ENCODE data around the gene ACVR1.
"Not testable (repeated sequence)": the region's sequence is repeated elsewhere in the genome, so short reads cannot be mapped to it uniquely, and the experiment has no call there.

ACVR1 gene

DNA sequence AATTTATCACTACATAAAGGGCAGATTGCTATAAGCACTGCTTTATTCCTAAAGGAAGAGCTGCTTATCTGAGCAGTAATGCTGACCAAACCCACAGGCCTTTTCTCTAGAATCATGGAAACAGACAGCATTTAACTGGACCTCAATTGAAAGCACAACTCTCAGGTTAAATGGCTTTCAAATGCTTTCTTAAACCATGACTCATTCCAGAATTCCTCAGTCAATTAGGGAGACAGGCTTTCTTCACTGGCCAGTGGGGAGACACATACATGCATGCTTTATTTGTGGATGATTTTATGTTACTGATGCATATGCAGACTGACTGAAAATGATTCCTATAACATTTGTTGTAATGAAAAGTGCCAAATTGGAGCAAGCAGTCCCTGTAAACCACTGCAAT, 114.6 kb downstream of the ACVR1 start:
- DNase-seq (ENCODE audit: low read depth in 2 of 3, low spot score in 1 of 3) = no peak

DNA sequence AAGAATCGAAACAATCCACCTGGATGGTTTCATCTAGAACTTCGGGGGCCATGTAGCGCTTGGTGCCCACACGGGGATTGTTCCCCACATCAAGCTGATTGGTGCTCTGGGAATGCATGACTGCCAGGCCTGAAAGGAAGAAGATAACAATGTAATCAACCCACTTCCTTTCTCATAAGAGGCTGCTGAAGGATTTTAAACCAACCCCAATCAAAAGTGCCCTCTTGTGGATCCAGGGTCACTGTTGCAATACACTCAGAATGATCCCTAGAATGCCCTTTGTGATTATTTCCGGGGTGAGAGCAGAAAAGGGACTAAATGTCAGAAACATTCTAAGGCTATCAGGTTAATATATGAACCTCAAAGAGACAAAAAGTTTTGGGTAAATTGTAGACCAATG, 115.2 kb downstream of the ACVR1 start:
- DNase-seq (ENCODE audit: low read depth in 2 of 3, low spot score in 1 of 3) = no peak

DNA sequence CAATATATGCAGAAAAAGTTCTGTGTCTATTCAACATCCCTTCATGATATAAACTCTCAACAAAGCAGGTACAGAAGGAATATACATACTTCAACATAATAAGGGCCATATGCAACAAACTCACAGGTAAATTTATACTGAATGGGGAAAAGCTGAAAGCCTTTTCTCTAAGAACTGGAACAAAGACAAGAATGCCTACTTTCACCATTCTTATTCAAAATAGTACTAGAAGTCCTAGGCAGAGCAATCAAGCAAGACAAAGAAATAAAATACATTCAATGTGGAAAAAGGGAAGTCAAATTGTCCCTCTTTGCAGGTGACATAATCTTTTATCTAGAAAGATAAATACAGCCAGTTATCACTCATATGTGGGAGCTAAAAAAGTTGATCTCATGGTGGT, 116.3 kb downstream of the ACVR1 start:
- DNase-seq (ENCODE audit: low read depth in 2 of 3, low spot score in 1 of 3) = no peak

DNA sequence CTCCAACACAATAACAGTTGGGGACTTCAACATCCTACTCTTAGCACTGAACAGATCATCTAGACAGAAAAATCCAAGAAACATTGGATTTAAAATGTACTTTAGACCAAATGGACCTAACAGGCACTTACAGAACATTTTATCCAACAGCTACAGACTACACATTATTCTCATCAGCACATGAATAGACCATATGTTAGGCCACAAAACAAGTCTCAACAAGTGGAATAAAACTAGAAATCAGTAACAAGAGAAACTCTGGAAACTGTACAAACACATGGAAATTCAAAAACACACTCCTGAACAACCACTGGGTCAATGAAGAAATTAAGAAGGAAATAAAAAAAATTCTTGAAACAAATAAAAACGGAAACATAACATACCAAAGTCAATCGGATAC, 117.5 kb downstream of the ACVR1 start:
- DNase-seq (ENCODE audit: low read depth in 2 of 3, low spot score in 1 of 3) = no peak

DNA sequence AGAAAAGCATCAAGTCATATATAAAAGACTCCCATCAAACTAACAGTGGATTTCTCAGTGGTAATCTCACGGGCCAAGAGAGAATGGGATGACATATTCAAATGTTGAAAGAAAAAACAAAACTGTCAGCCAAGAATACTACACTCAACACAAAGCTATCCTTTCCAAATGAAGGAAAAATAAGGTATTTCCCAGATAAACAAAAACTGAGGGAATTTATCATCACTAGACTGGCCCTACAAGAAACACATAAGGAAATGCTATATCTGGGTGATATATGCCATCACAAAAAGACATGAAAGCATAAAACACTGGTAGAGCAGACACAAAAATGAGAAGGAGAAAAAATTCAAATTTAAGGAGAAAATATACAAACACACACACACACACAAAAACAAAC, 118.6 kb downstream of the ACVR1 start:
- no peak for DNase-seq (ENCODE audit: low read depth in 2 of 3, low spot score in 1 of 3)

DNA sequence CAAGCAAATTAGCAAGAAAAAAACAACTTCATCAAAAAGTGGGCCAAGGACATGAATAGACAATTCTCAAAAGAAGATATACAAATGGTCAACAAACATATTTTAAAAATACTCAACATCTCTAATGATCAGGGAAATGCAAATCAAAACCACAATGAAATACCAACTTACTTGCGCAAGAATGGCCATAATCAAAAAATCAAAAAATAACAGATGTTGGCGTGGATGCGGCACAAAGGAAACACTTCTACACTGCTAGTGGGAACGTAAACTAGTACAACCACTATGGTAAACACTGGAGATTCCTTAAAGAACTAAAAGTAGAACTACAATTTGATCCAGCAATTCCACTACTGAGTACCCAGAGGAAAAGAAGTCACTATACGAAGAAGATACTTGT, 119.7 kb downstream of the ACVR1 start:
- not testable (repeated sequence) for DNase-seq (ENCODE audit: low read depth in 2 of 3, low spot score in 1 of 3)

DNA sequence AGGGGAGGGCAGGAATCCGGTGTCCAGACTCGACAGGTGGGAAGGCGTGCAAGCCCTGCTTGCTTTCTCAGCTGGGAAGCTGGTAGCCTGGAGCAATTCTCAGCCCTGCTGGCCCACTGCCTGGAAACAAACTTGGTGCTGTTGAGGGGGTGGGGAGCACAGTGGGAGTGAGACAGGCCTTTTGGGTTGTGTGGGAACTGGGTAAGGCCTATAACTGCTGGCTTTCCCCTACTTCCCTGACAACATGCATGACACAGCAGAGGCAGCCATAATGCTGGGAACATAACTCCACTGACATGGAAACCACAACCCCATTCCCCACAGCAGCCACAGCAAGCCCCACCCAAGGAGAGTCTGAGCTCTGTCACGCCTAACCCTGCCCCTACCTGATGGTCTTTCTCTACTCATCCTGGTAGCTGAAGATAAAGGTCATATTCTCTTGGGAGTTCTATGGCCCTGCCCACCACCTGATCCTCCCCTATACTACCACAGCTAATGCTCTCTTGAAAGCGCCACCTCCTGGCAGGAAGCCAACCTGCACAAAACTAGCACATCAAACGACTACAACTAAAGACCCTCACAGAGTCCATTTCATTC, 124.6 kb downstream of the ACVR1 start:
- DNase-seq (ENCODE audit: low read depth in 2 of 3, low spot score in 1 of 3) = peak; percentile 7 to 20 (median 9)

DNA sequence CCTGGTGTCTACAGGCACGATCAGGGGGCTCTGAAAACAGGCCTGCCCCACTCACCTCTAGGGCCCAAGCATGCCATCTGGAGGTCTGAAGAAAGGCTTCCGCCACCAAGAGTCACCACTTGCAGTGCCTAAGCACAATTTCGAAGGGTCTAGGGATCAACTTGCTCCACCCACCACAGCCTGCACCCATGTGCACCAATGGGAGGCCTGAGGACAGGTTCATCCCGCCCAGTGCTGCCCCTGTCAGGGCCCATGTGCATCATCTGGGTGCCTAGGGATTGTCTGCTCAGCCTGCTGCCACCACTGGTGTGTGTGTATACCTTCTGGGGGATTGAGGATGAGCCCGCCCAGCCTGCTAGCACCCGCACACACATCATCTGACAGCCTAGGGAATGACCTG, 126.4 kb downstream of the ACVR1 start:
- no peak for DNase-seq (ENCODE audit: low read depth in 2 of 3, low spot score in 1 of 3)

DNA sequence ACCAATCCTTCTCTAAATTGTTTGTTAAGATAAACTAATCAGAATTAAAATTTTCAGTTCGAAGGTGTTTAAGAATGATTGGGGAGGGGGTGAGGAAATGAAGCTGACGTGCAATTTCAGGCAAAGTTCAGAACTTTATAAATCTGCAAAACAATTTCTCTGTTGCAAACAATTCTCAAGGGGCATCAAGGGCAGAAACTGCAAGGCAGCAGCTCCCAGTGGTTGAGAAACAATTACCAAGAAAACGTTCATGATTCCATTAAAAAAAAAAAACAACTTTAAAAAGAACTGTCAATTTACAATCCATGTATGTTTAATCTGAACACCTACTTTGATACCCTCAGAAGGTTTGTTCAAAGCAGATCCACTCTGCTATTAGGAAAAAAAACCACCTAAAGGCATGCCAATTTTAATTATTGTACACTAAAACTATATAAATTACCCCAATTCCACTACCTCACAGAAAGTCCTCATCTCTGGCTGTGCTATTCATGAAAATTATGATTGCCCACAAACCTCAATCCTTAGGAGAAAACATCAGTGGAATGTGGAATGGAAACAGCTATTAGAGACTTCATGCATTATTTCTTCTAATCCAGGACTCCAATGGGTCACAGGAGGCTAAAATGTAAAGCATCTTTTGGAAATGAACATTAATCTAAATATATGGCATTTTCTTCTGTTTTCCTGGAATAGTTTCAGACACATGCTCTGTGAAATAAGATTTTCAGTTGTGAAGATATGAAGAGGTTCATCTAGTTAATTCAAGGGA, 127.6 kb downstream of the ACVR1 start:
- DNase-seq (ENCODE audit: low read depth in 2 of 3, low spot score in 1 of 3) = no peak

DNA sequence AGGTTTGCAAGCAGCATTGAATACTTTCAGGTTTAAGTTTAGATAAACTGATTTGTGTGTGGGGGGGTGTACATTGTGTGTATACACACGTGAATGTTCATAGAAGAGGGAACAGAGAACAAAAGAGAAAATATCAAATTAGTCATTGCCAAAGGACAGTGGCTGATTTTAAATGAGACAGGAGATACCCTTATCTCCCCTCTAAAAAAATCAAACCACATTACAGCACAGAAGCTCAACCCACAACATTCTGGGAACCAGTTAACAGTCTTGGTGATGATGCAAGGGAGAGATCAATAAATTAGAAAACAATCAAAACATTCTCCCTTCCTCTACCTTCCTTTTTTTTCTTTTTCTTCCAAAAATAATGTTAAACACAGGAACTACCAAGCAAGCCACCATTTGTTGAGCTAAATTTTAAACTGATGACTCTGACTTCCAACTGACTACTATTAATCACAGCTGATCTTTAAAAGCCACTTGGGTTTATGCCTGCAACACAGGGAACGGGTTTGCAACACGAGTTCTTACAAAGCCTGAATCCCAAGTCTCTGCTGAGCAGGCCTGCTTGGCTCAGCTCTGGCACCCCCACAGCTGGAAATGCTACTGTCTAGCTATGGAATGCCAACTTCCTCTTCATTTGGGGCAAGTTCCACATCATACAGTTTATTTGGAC, 128.3 kb downstream of the ACVR1 start:
- DNase-seq (ENCODE audit: low read depth in 2 of 3, low spot score in 1 of 3) = no peak

DNA sequence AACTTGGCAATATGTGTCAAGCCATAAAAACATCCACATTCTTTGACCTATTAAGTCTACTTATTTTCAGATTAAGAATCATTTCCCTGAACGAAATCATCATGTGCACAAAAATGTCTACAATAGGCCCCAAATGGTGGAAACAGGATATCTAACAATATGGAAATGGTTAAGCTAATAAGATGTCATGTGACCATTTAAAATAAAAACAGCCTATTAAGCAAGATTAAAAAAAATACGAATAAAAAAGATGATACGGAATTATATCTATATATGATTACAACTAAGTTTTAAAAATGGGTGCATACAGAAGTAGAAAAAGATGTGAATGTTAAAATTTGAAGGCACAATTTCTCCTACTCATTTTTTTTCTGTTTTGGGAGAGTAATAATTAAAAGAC, 128.8 kb downstream of the ACVR1 start:
- DNase-seq (ENCODE audit: low read depth in 2 of 3, low spot score in 1 of 3) = no peak

DNA sequence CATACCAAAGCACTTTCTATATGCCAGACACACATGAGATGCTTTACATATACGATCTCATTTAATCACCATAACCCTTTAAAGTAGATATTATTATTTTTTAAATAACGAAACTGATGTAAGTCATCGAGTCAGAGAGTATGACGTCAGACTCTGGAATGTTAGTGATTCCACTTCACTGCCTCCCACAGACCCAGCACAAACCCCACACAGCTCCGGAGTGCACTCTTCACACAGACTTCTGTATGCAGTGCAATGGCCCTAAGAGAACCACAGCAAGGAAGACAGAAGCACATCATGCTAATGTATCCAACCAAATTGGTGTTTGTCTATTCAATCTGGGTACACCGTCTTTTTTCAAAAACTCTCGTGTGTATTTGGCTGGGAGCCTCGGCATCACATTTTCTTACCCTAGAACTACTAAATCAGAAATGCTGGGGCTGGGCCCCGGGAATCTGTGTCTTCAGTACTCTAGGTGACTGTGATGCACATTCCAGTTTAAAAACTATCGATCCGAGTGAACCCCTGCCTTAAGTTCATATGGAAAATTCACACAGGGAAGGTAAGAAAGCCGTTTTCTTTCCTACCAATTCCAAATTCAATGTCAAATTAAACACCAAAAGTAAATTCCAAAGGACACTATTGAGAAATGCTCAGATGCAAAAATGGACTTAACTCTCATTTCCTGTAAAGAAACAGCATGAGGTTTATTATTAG, 129.7 kb downstream of the ACVR1 start:
- no peak for DNase-seq (ENCODE audit: low read depth in 2 of 3, low spot score in 1 of 3)

DNA sequence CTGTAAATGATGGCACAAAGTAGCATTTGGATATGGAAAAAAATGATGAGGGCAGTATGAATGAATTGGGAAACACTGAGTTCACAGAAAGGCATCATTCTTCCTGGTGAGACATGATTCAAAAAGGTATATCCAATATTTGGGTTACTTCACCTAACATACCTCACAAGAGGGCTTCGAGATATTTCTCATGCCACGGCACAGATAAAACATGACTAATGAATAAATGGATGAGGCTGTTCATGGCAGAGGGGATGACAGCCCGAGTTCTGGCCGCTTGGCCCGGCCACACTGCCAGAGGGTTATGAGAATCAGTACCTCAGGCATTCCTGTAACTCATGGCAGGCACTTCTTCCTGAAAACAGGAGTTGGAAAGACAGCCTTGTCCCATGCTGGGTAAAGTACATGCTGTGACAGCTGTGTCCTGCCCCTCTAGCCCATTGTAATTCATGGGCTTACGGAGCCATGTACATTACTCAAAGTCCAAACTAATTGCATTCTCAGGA, 131.5 kb downstream of the ACVR1 start:
- DNase-seq (ENCODE audit: low read depth in 2 of 3, low spot score in 1 of 3) = no peak

DNA sequence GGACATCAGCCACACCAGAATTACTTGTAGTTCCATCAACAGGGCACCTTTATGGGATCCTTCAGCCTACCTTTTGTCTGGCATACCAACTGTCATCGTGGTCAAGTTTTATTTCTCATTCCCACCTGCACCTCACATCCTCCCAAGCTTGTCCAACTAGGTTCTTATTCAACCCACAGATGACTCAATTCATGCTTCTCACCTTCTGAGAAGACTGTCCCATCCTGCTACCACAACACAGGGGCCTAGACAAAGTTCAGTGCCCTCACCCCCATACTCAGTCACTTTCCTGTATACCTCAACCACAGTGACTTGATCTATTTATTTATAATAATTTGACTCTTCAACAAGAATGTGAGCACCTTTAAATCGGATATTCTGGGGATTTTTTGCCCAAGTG, 133.1 kb downstream of the ACVR1 start:
- peak in 1 of 3 donors; percentile 15 for DNase-seq (ENCODE audit: low read depth in 2 of 3, low spot score in 1 of 3)

DNA sequence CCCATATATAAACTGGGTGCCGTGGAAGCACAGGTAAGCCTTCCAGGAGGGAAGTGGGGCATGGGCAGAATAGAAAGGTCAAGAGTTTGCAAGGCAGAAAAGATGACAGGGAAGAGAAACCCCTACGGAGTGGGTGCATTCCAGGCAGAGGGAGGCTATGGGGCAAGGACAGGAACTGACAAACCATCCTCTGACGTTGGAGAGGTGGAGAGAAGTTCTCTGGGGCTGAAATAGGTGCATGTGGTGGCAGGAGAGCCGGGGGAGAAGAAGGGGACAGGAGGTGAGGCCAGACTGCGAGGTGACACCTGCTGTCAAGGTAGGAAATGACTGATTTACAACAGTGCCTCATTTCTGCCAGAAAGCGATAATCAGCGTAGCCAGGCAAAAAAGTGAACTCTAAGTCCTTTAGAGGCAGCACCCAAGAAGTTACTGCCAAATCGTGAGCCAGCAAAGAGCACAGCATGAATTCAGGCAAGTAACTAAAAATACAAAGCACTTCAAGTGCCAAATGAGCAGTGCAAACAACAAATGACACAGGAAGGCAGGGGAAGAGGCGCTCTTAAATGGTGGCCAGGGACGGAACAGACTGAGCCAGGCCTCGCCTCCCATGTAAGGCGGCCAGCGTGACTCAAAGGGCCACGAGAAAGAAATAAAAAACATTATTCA, 134.2 kb downstream of the ACVR1 start:
- no peak for DNase-seq (ENCODE audit: low read depth in 2 of 3, low spot score in 1 of 3)

DNA sequence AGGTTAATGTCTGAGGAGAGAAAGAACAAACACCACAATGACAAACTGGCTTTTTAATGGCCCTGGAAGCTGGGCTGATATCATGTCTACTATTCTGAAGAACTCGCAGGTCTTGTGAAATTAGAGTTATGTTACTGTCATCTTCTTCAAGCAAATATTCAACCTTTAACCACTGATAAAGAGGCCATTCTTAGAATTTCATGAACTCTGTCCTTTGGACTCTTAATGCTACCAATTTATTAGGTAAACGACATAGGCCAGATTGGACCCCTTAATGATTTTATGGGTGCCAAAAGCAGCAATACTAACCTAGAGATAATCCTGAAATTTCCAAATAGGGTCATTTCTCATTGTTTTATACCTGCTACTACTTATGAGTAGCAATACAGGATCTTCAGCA, 138.5 kb downstream of the ACVR1 start:
- no peak for DNase-seq (ENCODE audit: low read depth in 2 of 3, low spot score in 1 of 3)

DNA sequence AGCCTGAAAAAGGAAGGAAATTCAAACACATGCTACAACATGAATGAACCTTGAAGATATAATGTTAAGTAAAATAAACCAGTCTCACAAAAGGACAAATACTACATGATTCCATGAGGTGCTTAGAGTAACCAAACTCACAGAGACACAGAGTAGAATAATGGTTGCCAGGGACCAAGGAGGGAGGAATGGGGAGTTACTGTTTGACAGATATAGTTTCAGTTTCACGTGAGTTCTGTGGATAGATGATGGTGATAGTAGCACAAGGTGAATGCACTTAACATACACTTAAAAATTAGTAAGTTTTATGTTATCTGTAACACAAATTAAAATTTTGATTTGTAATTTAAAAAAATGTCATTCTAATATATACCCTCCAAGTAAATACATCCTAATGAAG, 140.6 kb downstream of the ACVR1 start:
- DNase-seq (ENCODE audit: low read depth in 2 of 3, low spot score in 1 of 3) = no peak

DNA sequence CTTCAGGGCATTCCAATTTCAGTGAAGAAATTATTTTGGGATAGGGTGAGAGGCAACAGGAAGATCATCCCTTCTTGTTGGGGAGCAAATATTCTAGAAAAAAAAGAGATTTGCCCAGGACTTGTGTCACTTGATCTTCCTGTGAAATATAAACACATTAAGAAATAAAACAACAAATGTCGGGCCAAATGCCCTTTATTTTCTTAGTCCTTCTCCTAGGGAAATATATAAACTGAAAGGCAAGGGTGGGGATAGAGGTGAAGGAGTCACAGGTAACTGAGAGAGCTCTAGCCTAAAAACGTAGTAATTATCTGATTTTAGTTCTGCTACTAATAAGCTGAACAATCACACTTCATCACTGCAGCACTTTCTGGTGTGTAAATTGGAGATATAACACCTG, 142.9 kb downstream of the ACVR1 start:
- DNase-seq (ENCODE audit: low read depth in 2 of 3, low spot score in 1 of 3) = no peak

DNA sequence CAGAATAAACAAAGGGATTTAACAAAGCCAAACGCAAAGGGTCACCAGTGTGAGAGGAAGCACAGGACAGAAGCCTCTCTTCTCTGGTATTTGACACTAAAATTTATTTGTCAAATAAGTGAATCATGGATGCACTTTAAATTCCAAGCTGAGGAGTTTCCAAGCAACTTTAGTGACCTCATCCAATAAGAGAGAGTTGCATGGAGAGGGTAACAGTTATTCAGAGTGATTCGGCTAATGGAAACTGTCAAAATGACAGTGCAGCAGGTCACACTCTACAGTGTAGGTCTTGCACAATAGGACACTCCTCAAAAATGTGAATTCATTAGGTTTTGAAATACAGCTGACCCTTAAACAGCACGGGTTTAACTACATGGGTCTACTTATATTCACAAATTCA, 143.5 kb downstream of the ACVR1 start:
- DNase-seq (ENCODE audit: low read depth in 2 of 3, low spot score in 1 of 3) = no peak

DNA sequence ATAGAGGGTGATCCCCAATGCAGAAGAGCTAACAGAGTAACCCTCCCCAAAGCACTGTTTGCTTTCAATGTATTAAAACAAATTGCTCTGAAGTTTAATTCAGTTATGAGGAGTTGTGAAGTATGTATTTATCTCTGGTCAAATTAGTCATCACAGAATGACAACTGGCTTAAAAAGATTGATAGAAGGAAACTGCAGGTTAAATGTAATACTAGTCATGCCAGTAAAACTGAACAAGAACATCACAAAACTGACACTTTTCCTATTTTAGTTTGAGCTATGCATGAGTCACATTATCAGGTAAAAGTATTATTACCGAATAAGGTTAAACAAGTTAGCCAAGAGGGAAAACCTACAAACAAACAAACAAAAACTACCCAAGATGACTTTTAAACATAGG, 148.4 kb downstream of the ACVR1 start:
- DNase-seq (ENCODE audit: low read depth in 2 of 3, low spot score in 1 of 3) = no peak

DNA sequence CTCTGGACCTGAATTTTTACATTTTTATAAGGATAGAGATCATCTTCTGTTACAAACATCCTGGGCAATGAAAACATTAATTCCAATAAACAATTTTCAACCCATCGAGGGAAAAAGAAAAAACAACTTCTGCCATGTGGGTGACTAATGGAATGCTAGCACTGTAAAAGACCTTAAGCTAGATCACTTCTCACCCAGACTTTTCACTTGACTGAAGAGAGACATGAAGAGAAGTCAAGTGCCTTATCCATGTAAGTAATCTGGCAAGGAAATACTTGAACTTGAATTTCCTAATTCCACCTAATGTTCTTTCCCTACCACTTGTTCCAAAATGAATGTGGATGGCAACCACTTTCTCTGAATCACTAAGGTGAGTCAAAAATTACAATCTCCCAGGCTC, 149.2 kb downstream of the ACVR1 start:
- no peak for DNase-seq (ENCODE audit: low read depth in 2 of 3, low spot score in 1 of 3)
